ENCODE measurements around the gene ZNF716.
"Not testable (repeated sequence)": the region's sequence is repeated elsewhere in the genome, so short reads cannot be mapped to it uniquely, and the experiment has no call there.

ZNF716 gene

DNA sequence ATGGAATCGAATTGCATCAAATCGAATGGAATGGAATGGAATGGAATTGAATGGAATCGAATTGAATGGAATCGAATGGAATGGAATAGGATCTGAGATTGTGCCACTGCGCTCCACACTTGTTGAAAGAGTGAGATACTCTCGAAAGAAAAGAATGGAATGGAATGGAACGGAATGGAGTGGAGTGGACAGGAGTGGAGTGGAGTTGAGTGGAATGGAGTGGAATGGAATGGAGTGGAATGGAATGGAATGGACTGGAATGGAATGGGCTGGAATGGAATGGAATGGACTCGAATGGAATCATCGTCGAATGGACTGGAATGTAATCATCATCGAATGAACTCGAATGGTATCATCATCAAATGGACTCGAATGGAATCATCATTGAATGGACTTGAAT is 38.0 kb downstream of the ZNF716 start:
- TF ChIP-seq POLR2A (IDR thresholded peaks at IDR 0.05; ENCODE audit: low read depth, low read length) = no peak
- no peak for FAIRE-seq
- DNase-seq (ENCODE audit: insufficient read length, low spot score) = no peak

DNA sequence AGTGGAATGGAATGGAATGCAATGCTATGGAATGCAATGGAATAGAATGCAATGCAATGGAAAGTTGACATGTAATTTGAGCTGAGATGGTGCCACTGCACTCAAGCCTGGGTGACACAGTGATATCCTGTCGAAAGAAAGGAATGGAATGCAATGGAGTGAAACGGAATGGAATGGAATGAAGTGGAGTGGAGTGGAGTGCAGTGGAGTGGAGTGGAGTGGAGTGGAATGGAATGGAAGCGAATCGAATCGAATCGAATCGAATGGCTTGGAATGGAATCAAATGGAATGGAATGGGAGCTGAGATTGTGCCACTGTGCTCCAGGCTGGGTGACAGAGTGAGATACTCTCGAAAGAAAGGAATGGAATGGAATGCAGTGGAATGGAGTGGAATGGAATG is 45.1 kb downstream of the ZNF716 start:
- not testable (repeated sequence) for FAIRE-seq

DNA sequence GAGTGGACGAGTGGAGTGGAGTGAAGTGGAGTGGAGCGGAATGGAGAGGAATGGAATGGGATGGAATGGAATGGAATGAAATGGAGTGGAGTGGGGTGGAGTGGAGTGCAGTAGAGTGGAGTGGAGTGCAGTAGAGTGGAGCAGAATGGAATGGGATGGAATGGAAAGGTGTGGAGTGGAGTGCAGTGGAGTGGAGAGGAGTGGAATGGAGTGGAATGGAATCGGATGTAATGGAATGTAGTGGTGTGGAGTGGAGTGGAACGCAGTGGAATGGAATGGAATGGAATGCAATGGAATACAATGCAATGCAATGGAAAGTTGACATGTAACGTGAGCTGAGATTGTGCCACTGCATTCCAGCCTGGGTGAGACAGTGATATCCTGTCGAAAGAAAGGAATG is 46.4 kb downstream of the ZNF716 start:
- no peak for TF ChIP-seq POLR2A (IDR thresholded peaks at IDR 0.05; ENCODE audit: low read depth, low read length)
- FAIRE-seq (no peak), DNase-seq (ENCODE audit: insufficient read length, low spot score) (no peak)

More for the DNA sequence above, 45.1 kb downstream of the ZNF716 start:
- not testable (repeated sequence) for DNase-seq (ENCODE audit: insufficient read length, low spot score)

DNA sequence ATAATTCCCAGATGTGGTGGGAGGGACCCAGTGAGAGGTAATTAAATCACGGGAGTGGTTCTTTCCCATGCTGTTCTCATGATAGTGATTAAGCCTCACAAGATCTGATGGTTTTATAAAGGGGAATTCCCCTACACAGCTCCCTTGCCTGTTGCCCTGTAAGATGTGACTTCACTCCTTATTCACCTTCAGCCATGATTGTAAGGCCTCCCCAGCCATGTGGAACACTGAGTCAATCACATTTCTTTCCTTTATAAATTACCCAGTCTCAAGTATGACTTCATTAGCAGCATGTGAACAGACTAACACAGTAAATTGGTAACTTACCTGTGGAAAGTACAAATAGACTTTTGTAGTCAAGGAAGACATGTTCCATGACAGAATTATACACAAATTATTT is 55.2 kb downstream of the ZNF716 start:
- DNase-seq (ENCODE audit: insufficient read length, low spot score) (no peak), FAIRE-seq (no peak)
- no peak for TF ChIP-seq POLR2A (IDR thresholded peaks at IDR 0.05; ENCODE audit: low read depth, low read length)
